Activated CD8-positive, alpha-beta memory T cell treated with anti-CD3 and anti-CD28 coated beads for 36 hours (primary cell): ENCODE data around the gene ROGDI. TPM values are rescaled to one million over a fixed set of nuclear protein-coding genes. Genes with fewer than 3 reads are reported as not detected.

ENCODE experiments used
- CTCF ChIA-PET: fragments of 350-600 bp; sonication (Branson Sonifier 250); formaldehyde crosslinking; loops from one replicate; lab custom pipeline; 2021; ENCODE audit warnings: antibody characterized with exemption; lab: Charles Lee
- POLR2A ChIA-PET: fragments of 350-600 bp; sonication (Branson Sonifier 250); formaldehyde crosslinking; loops from one replicate; lab custom pipeline; 2021; ENCODE audit warnings: antibody characterized with exemption; lab: Charles Lee
- total RNA-seq, 2 experiments: library from RNA; stranded (reverse); gene quantifications; one replicate each; pipeline ENCODE4 v1.2.3, GENCODE V29; 2021

Gene ROGDI, protein sequence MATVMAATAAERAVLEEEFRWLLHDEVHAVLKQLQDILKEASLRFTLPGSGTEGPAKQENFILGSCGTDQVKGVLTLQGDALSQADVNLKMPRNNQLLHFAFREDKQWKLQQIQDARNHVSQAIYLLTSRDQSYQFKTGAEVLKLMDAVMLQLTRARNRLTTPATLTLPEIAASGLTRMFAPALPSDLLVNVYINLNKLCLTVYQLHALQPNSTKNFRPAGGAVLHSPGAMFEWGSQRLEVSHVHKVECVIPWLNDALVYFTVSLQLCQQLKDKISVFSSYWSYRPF
- 1 to 10 TPM; 4.8 to 5.4 TPM for total RNA-seq

DNA sequence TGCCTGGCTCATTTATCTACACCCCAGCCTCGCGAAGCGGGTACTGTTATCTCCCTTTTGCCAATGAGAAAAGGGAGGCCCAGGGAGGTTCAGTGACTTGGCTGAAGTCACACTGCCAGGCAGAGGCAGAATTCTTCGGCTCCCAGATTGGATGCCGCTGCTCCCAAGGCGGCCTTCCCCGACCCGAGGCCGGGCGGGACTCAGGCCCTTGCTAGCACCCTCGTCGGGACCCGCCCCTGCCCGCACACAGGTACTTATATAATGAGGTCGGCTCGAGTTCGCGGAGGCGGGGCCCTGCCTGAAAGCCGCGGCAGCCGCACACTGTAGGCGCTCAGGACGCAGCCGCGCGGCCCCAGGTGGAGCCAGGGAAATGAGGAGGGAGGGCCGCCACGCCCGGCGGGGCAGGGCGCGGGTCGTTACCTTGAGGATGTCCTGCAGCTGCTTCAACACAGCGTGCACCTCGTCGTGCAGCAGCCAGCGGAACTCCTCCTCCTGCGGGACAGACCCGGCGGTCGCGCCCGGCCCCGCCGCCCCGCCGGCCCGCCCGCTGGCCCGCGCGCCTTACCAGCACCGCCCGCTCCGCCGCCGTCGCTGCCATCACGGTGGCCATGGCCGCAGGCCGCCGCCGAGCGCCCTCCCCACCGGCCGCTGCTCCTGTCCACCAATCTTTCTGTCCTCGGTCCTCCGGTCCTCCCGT, at the start of gene ROGDI:
ROGDI (minus strand) TSS at position 672 of the 697 bp plus-strand sequence; CDS start at position 610, 62 bp downstream.
- POLR2A ChIA-PET, result interaction anchor here (0.6 to 1.6 kb wide), 4 partner anchors 32 to 241 kb away, joined by 3 to 11 read pairs (median 6); partner anchors contain the start of genes ANKS3 and DNAAF8
- CTCF ChIA-PET, result no interaction called here

DNA sequence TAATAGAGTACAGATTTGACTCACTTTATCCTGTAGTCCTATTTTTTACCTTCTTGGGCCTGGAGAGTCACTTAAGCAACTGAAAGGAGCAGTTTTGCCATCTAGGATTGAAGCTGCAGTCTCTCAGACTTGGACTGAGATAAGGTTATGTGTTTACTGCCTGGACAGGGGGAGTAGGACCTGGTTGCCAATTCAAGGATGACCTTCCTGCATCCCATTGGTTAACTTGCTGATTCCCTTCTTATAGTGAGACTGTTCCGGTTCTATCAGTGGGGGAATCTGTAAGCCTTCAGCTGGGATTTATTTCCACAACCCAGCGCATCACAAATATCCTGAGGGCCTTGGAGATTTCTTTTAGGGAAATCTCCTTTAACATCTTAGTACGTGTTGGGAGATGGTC, 47.8 kb upstream of the ROGDI start:
- ChIA-PET POLR2A (interaction anchor here (0.6 kb wide), 1 partner anchor 123 kb away, joined by 3 read pairs; no protein-coding TSS in a partner anchor), CTCF (no interaction called here)

DNA sequence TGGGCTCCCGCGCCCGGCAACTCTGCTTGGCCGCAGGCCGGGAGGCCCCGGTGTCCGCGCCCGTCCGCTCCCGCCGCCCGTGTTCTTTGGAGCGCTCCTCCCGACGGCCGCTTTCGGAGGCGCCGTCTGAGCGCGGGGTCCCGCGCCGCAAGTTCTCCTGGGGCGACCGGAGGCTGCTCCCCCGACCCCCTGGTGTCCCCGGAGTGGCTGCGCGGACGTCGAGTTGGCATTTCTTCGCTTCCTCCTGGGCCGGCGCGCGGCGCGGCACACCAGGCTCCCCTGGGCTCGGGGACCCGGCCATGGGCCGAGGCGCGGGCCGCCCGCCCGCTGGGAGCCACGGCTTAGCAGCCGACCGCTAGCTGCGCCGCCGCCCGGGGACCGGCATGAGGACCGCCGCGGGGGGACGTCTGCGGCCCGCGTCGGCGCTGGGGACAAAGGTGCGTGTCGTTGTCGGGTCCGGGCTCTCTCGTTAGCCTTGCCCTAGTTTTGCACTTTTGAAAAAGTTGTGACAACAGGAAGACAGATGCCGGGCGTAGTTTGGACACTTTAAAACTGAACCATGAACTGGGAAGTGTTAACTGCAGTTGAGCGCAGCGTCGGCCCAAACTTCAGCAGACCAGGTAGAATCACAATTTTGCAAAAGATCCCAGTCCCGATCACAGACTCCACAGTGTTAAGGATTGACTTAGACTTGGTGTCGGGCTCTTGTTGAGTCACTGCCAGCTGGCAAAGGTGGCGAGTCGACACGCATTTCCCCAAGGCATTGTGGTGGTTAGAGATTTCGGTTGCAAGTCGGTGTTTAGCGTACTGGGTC, 45.5 kb upstream of the ROGDI start:
- POLR2A ChIA-PET, result no interaction called here
- CTCF ChIA-PET, result no interaction called here

DNA sequence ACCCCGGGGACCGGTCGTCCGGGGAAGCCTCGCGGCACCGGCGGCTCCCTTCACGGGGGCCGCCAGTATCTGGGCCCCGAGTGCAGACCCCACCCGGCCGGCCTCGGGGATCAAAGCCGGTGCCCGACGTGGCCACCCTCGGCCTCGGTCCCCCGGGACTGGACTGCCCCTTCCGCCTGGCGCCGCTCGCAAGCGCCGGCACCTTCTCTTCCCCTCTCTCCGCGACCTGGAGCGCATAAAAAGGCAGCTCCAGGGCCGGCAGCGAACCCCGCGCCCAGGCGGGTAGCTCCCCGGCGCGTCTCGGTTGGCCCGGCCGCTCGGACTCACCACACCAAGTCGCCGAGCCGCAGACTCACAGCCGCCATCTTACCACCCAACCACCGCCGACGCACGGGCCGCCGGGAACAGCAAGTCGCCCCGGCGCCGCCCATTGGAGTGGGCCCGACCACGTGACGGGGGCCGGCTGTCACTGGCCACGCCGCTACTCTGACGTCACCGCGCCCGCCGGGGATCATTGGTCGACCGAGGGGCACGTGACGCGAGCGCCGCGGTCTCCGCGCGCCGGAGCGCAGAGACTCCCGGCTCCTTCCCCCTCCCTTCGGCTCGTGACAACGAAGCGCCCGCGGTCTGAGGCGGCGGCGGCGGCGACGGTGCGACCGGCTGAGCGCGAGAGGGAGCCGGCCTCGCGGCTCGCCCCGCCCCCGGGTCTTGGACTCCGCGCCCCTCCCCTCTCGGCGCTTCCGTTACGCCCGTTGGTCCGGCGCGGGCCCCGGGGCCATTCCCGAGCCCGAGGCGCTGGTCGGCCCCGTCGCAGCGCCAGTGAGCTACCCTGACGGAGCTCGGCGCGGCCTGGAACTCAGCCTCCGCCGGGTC, 44.7 kb upstream of the ROGDI start, which contains the start of the genes GLYR1 and UBN1:
GLYR1 (minus strand) TSS at position 388 of the 873 bp plus-strand sequence; CDS start at position 365, 23 bp downstream.
UBN1 (plus strand) TSS at position 581 of the 873 bp plus-strand sequence. CDS start 5,437 bp downstream, outside the sequence.
- POLR2A ChIA-PET, result no interaction called here
- CTCF ChIA-PET, result no interaction called here

DNA sequence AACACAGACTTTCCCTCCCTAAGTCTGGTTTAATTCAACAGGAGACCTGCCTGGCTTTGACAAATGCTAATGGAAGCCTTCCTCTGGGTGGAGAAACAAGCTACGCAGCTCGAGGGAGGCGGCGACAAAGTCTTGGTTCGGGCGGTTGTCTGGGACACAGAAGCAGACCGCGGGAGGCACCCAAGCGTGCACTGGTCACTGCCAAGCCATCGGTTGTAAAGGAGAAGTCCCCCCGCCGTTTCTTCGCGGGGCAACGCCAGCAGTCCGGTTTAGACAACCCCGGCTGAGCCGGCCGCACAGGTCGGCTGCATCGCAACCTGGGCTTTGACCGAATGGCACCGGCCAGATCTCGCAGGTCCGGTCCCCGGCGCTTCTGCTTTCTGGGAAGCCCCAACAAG, 44.1 kb upstream of the ROGDI start:
- CTCF ChIA-PET, result no interaction called here
- POLR2A ChIA-PET, result no interaction called here

DNA sequence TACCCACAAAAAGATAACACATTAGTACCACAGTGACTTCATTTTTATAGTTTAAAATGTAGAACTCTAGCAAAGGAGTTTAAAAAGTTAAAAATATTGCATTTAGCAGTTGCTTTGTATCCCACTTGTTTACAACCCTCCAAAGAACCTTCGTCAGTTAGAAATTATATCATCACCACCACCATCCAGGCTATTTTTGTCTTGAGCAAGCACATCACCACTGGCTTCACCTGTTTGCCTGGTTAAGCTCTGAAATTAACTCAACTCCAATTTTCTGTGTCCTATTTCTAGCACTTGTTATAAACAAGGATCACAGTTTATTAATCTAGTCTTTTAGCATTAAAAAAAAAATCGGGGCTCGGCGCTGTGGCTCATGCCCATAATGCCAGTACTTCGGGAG, 38.6 kb upstream of the ROGDI start:
- ChIA-PET POLR2A (no interaction called here), CTCF (interaction anchor here (0.7 kb wide), 1 partner anchor 138 kb away, joined by 4 read pairs; no protein-coding TSS in a partner anchor)

DNA sequence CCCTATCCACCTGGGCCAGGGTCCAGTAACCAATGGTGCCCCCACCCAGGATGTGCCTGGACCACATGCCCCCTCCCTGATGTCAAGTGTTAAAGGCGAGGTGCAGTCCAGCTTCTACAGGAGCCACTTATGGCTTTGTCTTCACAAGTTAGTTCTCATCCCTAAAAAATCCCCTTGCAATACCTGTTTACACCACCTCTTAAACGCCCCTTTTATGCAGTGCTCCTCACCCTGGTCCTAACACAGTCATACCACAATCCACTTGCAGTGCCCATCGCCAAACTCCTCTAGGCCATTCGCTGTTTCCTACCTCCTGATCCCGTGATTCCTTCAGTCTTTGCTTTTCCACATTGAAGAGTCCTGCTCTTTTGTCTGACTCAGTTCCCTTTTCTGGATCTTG, 37.5 kb upstream of the ROGDI start:
- POLR2A ChIA-PET, result no interaction called here
- CTCF ChIA-PET, result no interaction called here

DNA sequence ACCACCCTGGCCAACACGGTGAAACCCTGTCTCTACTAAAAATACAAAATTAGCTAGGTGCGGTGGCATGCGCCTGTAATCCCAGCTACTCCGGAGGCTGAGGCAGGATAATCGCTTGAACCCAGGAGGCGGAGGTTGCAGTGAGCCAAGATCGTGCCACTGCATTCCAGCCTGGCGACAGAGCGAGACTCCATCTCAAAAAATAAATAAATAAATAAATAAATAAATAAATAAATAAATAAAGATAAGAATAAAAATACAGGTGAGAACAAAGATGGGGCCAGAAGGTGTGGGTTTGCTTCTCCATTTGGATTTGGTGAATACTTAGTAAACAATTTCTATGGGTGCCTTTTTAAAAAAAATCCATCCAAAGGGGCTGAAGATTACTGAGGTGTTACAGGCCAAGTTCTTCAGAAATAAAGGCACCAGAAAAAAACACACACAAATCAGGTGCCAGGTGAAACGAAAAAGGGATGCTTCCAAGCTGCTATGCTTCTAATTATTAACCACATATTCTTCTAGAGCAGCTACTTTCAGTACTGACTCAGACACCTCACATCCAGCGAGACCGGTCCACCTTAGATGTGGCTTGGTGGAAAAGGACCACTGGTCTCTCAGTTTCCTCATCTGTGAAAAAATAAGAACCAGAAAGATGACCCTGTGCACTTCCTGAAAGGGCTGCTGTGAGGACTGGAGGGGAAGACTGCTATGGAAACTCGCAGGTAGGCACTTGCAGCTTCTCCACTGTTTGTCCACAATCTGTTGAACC, 35.5 kb upstream of the ROGDI start:
- CTCF ChIA-PET, result no interaction called here
- POLR2A ChIA-PET, result no interaction called here

DNA sequence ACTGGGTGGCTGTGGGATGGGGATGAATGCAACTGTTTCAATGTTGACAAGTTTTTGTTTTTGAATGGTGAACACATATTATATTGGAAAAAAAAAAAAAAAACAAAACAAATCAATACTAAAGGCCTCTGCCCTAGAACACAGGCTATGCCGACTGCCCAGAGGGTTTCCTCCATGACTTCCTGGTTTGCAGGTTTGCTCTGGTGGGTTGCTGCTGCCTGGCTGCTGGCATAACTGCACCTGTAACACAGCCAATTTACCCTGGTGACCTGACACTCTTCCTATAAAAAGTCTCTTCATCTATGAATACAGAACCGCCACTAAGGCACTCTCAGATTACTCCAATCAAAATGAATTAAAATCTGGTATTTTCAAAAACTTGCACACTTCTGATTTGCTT, 34.3 kb upstream of the ROGDI start:
- POLR2A ChIA-PET, result no interaction called here
- CTCF ChIA-PET, result no interaction called here

DNA sequence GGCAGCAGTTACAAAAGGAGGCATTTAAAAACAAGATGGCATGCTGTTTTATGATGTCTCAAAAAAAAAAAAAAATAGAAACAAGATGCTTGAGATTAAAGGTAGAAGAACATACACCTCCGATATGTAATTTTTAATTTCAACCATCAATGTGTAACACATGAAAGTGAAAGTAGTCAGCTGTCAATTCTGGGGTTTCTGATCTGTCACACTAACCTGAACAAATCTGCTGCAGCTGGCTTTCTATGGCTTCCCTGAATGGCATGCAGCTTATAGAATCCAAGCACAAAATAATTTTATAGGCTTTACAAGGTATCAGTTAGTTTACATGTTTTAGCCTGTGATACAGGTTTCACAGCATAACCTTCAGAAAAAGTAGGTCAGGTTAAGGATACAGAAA, 31.2 kb upstream of the ROGDI start:
- CTCF ChIA-PET, result interaction anchor here (0.6 to 1.5 kb wide), 2 partner anchors 25 to 103 kb away, joined by 3 to 4 read pairs; no protein-coding TSS in a partner anchor

DNA sequence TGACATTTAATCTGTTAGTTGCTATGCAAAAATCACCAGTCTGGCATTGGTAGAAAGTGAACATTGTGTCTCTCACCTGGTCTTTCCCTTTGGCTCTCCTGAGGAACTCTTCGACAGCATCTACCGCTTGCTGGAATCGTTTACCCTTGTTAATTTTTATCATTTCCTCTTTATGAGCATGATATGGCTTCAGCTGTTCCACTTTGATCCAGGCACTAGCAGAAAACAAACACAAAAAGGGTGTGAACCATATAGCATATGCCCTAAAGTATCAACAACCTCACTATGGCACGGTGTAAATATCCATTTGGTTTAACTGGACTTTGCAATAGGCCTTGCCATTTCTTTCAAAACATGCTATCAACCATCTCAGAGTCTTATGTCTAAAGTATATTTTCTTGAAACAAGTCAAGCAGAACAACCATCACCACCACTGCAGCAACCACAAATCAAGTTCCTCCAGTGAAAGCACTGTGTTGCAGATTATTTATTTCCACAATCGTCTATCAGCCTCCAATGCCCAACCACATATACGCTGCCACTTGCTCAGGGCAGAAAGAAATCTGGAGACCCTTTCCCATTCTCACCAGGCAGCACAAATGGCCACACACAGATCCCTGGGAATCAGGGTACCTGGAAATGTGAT, 30.4 kb upstream of the ROGDI start:
- CTCF ChIA-PET, result interaction anchor here (1.5 kb wide), 1 partner anchor 24 kb away, joined by 4 read pairs; no protein-coding TSS in a partner anchor

More for the DNA sequence above, 31.2 kb upstream of the ROGDI start:
- POLR2A ChIA-PET, result interaction anchor here (0.6 to 0.7 kb wide), 3 partner anchors 10 to 372 kb away, joined by 3 to 13 read pairs (median 3); no protein-coding TSS in a partner anchor

DNA sequence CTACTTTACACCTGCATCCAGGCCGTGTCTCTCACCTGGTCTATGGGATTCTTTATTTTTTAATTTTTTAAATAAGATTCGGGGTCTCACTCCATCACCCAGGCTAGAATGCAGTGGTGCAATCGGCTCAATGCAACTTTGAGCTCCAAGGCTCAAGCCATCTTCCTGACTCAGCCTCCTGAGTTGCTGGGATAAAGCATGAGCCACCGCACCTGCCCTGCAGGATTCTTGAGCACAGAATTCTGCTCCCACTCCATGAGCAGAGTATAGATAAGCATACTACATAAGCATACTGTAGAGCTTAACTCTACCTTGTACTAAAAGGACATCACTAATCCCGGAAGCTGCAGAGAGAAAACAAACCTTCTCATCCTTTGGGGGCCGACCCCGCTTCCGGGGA, 29.2 kb upstream of the ROGDI start:
- ChIA-PET POLR2A (no interaction called here), CTCF (no interaction called here)

More for the DNA sequence above, 30.4 kb upstream of the ROGDI start:
- POLR2A ChIA-PET, result no interaction called here

DNA sequence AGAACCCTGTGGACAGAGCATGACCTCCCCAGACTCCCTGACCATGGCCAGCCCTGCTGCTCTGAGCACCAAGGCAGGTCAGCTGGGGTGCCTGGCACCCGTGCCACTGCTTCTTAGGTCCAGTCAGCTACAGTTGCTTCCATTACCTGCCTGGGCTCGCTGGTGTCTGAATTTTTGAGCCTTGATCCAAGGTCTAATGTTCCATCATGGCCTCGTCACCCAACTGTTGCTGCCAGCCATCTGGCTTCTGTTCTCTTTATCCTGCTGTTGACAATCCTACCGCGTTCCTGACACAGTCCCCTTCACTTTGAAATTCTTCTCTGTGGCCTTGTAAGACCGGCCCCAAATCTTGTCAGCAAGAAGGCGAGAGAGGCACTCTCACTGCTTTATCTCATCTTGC, 28.0 kb upstream of the ROGDI start:
- CTCF ChIA-PET, result no interaction called here

DNA sequence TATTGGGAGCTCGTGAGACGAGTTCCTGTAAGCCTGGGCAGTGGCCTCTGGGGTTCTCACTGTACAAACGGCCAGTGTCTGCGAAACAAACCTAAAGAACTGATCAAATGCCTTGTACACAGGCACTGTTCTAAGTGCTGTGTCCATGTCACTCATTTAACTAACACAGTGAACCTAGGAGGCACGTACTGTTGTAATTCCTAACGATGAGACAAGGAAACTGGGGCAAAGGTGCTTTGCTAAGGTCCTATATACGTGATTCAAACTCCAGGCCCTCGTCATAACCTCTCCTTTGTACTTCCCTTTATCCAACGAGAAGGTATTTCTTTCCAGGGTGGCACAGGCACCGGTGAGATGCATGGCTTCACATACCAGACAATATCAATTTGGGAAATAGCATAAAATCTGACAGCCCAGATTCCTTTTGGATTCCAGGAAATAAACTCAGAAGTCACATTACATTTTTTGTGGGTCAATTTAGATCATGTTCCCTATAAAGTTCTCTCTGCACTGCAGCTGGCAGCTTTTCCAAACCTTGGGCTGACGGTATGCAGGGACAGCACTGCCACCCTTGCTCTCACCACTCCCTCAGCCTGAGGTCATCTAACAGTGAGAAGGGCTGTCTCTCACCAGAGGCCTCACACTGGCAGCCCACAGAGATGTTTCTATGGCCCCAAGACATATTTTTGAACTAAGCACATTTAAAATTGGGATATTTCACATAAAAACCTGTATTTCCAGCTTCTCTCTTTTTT, 26.3 kb upstream of the ROGDI start:
- CTCF ChIA-PET, result no interaction called here
- POLR2A ChIA-PET, result no interaction called here

More for the DNA sequence above, 28.0 kb upstream of the ROGDI start:
- POLR2A ChIA-PET, result no interaction called here

DNA sequence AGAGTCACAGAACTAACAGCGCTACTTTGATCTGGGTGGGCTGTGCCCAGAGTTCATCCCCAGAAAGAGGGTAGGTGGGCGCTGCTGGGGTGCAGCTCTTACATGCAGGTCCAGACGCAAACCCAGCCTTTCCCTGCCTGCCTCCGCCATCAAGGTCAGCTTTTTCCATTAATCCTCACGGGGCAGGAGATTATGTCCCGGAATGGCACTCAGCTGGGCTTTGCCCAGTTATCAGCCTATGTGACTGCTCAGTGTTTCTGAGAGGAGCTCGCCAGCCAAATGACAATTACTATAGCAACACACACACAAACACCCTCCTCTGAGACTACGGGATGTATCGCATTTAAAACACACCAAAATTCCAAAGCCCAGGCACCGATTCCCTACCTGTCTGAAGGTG, 24.5 kb upstream of the ROGDI start:
- POLR2A ChIA-PET, result no interaction called here
- CTCF ChIA-PET, result no interaction called here

DNA sequence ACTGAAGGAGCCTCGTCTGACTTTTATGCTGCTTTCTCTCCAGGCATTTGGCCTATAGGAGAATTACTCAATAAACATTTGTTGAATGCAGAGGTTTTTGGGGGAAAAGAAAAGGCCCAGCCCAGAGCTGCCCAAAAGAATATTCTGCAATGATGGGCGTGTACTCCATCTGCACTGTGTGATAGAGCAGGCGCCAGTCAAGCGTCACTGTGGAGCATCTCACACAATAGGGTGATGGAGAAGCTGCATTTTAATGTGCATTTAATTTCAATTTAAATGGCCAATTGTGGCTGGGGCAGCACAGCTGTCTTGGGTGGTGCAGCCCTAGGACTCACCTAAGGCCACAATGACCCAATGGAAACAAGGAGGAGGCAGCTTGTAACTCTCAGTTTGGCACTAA, 24.1 kb upstream of the ROGDI start:
- ChIA-PET POLR2A (no interaction called here), CTCF (no interaction called here)

DNA sequence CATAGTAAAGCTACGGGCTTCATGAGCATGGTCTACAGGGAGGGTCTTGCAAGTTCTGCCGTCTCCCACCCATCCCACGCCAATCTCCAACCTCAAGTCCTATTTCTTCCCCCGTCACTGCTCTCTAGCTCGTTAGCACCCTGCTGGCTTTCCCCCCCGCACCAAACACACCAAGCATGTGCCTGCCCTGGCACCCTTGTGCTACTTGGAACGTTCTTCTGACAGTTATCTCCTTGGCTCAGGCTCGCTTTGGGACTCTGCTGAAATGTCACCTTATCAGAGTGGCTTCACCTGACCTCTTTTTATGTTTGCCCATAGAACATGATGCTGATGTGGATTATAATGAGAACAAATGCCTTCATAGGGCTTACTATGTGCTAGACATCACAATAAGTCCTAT, 22.8 kb upstream of the ROGDI start:
- ChIA-PET POLR2A (no interaction called here), CTCF (interaction anchor here (0.5 kb wide), 1 partner anchor 132 kb away, joined by 3 read pairs; no protein-coding TSS in a partner anchor)
